ENCODE measurements around the gene PRKN. TPM values are rescaled to one million over a fixed set of nuclear protein-coding genes. Genes with fewer than 3 reads are reported as not detected.

Gene PRKN
- total and polyA plus RNA-seq, 2 donors (not counting 1 experiment from before 2014, with no cell fraction given): 0.43 to 4.6 TPM

- no peak for DNase-seq (ENCODE audit: low read depth in 2 of 2)
- H3K9me3 ChIP-seq (ENCODE audit: control insufficient read depth, insufficient read depth, low read depth, low read length): no peaks in the 10 kb centered on the region
- no peak overlapping the region for H3K9ac ChIP-seq (ENCODE audit: insufficient read depth, low read length)
- no peak for TF ChIP-seq EZH2 (IDR thresholded peaks at IDR 0.05; ENCODE audit: low read length, missing control alignments)
- TF ChIP-seq, protein P1, sequence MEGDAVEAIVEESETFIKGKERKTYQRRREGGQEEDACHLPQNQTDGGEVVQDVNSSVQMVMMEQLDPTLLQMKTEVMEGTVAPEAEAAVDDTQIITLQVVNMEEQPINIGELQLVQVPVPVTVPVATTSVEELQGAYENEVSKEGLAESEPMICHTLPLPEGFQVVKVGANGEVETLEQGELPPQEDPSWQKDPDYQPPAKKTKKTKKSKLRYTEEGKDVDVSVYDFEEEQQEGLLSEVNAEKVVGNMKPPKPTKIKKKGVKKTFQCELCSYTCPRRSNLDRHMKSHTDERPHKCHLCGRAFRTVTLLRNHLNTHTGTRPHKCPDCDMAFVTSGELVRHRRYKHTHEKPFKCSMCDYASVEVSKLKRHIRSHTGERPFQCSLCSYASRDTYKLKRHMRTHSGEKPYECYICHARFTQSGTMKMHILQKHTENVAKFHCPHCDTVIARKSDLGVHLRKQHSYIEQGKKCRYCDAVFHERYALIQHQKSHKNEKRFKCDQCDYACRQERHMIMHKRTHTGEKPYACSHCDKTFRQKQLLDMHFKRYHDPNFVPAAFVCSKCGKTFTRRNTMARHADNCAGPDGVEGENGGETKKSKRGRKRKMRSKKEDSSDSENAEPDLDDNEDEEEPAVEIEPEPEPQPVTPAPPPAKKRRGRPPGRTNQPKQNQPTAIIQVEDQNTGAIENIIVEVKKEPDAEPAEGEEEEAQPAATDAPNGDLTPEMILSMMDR (conservative IDR thresholded peaks at IDR 0.05 in 1 of 2, IDR thresholded peaks at IDR 0.05 in 1 of 2; ENCODE audit: low read depth in 1 of 2, low read length in 2 of 2): no peak
- no peak overlapping the region for H3K4me3 ChIP-seq (replicated peaks in 1 of 4; ENCODE audit: control extremely low read depth in 1 of 4, insufficient read depth in 1 of 4, low read depth in 3 of 4, low read length in 4 of 4)
- no peaks in the 10 kb centered on the region for H3K79me2 ChIP-seq (ENCODE audit: control insufficient read depth, insufficient read depth, low read length)
- H4K20me1 ChIP-seq (ENCODE audit: control insufficient read depth, extremely low read depth, insufficient read depth, low read length): no peaks in the 10 kb centered on the region
- H2AFZ ChIP-seq (ENCODE audit: low read length): no peak overlapping the region
- H3K36me3 ChIP-seq (ENCODE audit: control insufficient read depth, insufficient read depth, low read length): no peaks in the 10 kb centered on the region
- no peak overlapping the region for H3K27ac ChIP-seq (ENCODE audit: insufficient read depth, low read length)
- no peaks in the 10 kb centered on the region for H3K4me1 ChIP-seq (ENCODE audit: control insufficient read depth, extremely low read depth, insufficient read depth, low read length)
- no peak overlapping the region for H3K4me2 ChIP-seq (ENCODE audit: extremely low read depth, insufficient read depth, low read length)
- no peaks in the 10 kb centered on the region for H3K27me3 ChIP-seq (ENCODE audit: control insufficient read depth, insufficient read depth, low read length)
Observed at GRCh38 chr6:162149786-162150185, 577.8 kb downstream of the PRKN start.

DNA sequence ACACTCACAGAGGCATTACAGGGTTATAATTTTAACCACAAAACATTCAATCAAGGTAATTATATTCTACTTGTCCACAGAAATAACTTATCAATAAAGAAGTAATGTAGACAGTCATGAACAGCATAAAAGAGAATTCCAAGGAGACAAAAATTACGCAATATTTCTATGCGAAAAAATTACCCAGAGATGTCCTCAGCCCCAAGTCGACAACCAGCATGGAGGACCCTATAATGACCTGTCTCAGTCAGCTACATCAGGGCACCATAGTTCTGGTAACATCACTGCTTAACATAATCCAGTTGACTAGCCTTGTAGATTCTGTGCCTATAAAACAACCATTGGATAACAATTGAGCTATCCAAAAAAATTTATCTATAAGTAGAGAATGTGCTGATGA lies 579.8 kb downstream of the PRKN start:
- no peaks in the 10 kb centered on the region for H3K36me3 ChIP-seq (ENCODE audit: control insufficient read depth, insufficient read depth, low read length)
- H4K20me1 ChIP-seq (ENCODE audit: control insufficient read depth, extremely low read depth, insufficient read depth, low read length): no peaks in the 10 kb centered on the region
- DNase-seq (ENCODE audit: low read depth in 2 of 2): no peak
- H3K9ac ChIP-seq (ENCODE audit: insufficient read depth, low read length): no peak overlapping the region
- no peak overlapping the region for H2AFZ ChIP-seq (ENCODE audit: low read length)
- no peaks in the 10 kb centered on the region for H3K27me3 ChIP-seq (ENCODE audit: control insufficient read depth, insufficient read depth, low read length)
- H3K9me3 ChIP-seq (ENCODE audit: control insufficient read depth, insufficient read depth, low read depth, low read length): no peaks in the 10 kb centered on the region
- H3K4me3 ChIP-seq (replicated peaks in 1 of 4; ENCODE audit: control extremely low read depth in 1 of 4, insufficient read depth in 1 of 4, low read depth in 3 of 4, low read length in 4 of 4): no peak overlapping the region
- no peaks in the 10 kb centered on the region for H3K79me2 ChIP-seq (ENCODE audit: control insufficient read depth, insufficient read depth, low read length)
- no peak overlapping the region for H3K4me2 ChIP-seq (ENCODE audit: extremely low read depth, insufficient read depth, low read length)
- no peak overlapping the region for H3K27ac ChIP-seq (ENCODE audit: insufficient read depth, low read length)
- TF ChIP-seq EZH2 (IDR thresholded peaks at IDR 0.05; ENCODE audit: low read length, missing control alignments): no peak
- TF ChIP-seq, protein P1 (conservative IDR thresholded peaks at IDR 0.05 in 1 of 2, IDR thresholded peaks at IDR 0.05 in 1 of 2; ENCODE audit: low read depth in 1 of 2, low read length in 2 of 2): no peak
- H3K4me1 ChIP-seq (ENCODE audit: control insufficient read depth, extremely low read depth, insufficient read depth, low read length): no peaks in the 10 kb centered on the region

DNA sequence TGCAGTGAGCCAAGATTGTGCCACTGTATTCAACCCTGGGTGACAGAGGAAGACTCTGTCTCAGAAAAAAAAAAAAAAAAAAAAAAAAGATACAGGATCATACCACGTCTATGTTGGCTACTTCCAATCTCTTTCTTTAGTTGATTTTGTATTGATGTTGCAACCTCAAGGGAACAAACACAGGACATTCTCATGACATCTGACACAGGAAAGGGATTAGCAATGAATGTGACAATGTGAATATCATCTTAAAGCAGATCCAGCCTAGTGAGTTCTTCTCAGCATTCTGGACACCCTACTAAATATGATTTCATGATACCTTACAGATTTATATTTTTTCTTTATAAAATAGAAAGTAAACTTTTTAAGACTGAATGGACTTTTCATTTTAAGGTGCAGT lies 580.3 kb downstream of the PRKN start:
- H3K4me1 ChIP-seq (ENCODE audit: control insufficient read depth, extremely low read depth, insufficient read depth, low read length): no peaks in the 10 kb centered on the region
- H3K36me3 ChIP-seq (ENCODE audit: control insufficient read depth, insufficient read depth, low read length): no peaks in the 10 kb centered on the region
- H4K20me1 ChIP-seq (ENCODE audit: control insufficient read depth, extremely low read depth, insufficient read depth, low read length): no peaks in the 10 kb centered on the region
- no peak overlapping the region for H3K9ac ChIP-seq (ENCODE audit: insufficient read depth, low read length)
- H3K27me3 ChIP-seq (ENCODE audit: control insufficient read depth, insufficient read depth, low read length): no peaks in the 10 kb centered on the region
- H3K4me2 ChIP-seq (ENCODE audit: extremely low read depth, insufficient read depth, low read length): no peak overlapping the region
- H3K27ac ChIP-seq (ENCODE audit: insufficient read depth, low read length): no peak overlapping the region
- no peak overlapping the region for H2AFZ ChIP-seq (ENCODE audit: low read length)
- TF ChIP-seq, protein P1 (conservative IDR thresholded peaks at IDR 0.05 in 1 of 2, IDR thresholded peaks at IDR 0.05 in 1 of 2; ENCODE audit: low read depth in 1 of 2, low read length in 2 of 2): no peak
- TF ChIP-seq EZH2 (IDR thresholded peaks at IDR 0.05; ENCODE audit: low read length, missing control alignments): no peak
- no peaks in the 10 kb centered on the region for H3K9me3 ChIP-seq (ENCODE audit: control insufficient read depth, insufficient read depth, low read depth, low read length)
- no peaks in the 10 kb centered on the region for H3K79me2 ChIP-seq (ENCODE audit: control insufficient read depth, insufficient read depth, low read length)
- no peak for DNase-seq (ENCODE audit: low read depth in 2 of 2)
- H3K4me3 ChIP-seq (replicated peaks in 1 of 4; ENCODE audit: control extremely low read depth in 1 of 4, insufficient read depth in 1 of 4, low read depth in 3 of 4, low read length in 4 of 4): no peak overlapping the region

All from fibroblast of lung (primary cell).